Psoas muscle (tissue), 8 donors: ENCODE measurements around the gene XKR3. TPM values are rescaled to one million over a fixed set of nuclear protein-coding genes. Genes with fewer than 3 reads are reported as not detected.

Experiments
- ATAC-seq, 4 donors: fragments of 200-7000 bp; cut with Tn5 transposase; one replicate each; pipeline ENCODE4 v1.9.1; 2020; ENCODE audit warnings: moderate library complexity in 3 of 4, mild to moderate bottlenecking in 2 of 4
- DNase-seq, 2 donors: peaks; one replicate each; pipeline ENCODE4 v3.0.0-alpha.2; 2020
- H3K27ac ChIP-seq: fragments of 200-600 bp; one replicate; pipeline ENCODE4 v1.8.0; 2022
- H3K27me3 ChIP-seq, 3 donors: fragments of 200-600 bp in 1 of 3; one replicate each; pipeline versions ENCODE4 v1.6.1 to v1.8.0; 2013 to 2022; ENCODE audit warnings: low read length in 2 of 3, mild to moderate bottlenecking in 2 of 3, moderate library complexity in 1 of 3; ENCODE audit not compliant: insufficient read depth in 3 of 3
- H3K36me3 ChIP-seq, 2 donors: fragments of 200-600 bp in 1 of 2; one replicate each; pipeline versions ENCODE4 v1.6.1 to v1.8.0; 2013 to 2022; ENCODE audit warnings: low read depth in 1 of 2, mild to moderate bottlenecking in 1 of 2, moderate library complexity in 1 of 2; ENCODE audit not compliant: insufficient read depth in 1 of 2
- H3K4me1 ChIP-seq: fragments of 200-600 bp; one replicate; pipeline ENCODE4 v1.8.0; 2022
- H3K4me3 ChIP-seq: fragments of 200-600 bp; one replicate; pipeline ENCODE4 v1.8.0; 2022; ENCODE audit warnings: mild to moderate bottlenecking
- H3K9me3 ChIP-seq: fragments of 200-600 bp; one replicate; pipeline ENCODE4 v1.8.0; 2022
- WGBS, 3 donors: extraction: QIAGEN DNeasy Blood & Tissue Kit; methylation state at CpG; one replicate each; pipeline versions ENCODE4 v1.1.6 to v1.1.7; 2013; 5-methylcytosine and 5-hydroxymethylcytosine counted together
- intact Hi-C, 2 donors: fragments of 100-400 bp; cut with DNase I; formaldehyde crosslinking; loops; one replicate each; pipeline versions ENCODE4 v1.11.0 to v1.14.2; 2022
- polyA plus RNA-seq, 3 donors: library from polyadenylated mRNA; stranded (reverse); fragments of 200-250 nt; gene quantifications; one replicate each; pipeline ENCODE4 v1.2.3, GENCODE V29; 2013
- total RNA-seq, 4 donors: library from RNA; stranded (reverse); fragmentation: NEBNext Ultra II Directional in 2 of 4; extraction: Animal tissue kit (Norgen Biotek cat#: 25700) in 2 of 4; gene quantifications; one replicate each; pipeline versions ENCODE4 v1.2.1 to v1.2.4, GENCODE V29; 2021 to 2023
- TF ChIP-seq, protein P1 (sequence below): fragments of 200-600 bp; IDR thresholded peaks from one replicate; pipeline ENCODE4 v1.8.0; 2022; ENCODE audit warnings: antibody characterized with exemption
- donor health status: healthy with polysubstance abuse.
- donor health status: DM: no; HTN: no; CAD: no; lungs with moderate emphysema.
- donor health status: Bipolar disorder and iron deficiency.
- donor health status: healthy.
- donor health status: DM: yes; HTN: yes; CAD: no.
- donor health status: DM: no; HTN: no; CAD: no.
- donor health status: DM: no; HTN: no; CAD: no.
- donor health status: DM: yes; HTN: yes; CAD: no.

XKR3 gene
- total and polyA plus RNA-seq, 7 donors = not detected

GRCh38 chr22:16847271-16847670 lies 22.1 kb upstream of the XKR3 start:
- TF ChIP-seq, protein P1, sequence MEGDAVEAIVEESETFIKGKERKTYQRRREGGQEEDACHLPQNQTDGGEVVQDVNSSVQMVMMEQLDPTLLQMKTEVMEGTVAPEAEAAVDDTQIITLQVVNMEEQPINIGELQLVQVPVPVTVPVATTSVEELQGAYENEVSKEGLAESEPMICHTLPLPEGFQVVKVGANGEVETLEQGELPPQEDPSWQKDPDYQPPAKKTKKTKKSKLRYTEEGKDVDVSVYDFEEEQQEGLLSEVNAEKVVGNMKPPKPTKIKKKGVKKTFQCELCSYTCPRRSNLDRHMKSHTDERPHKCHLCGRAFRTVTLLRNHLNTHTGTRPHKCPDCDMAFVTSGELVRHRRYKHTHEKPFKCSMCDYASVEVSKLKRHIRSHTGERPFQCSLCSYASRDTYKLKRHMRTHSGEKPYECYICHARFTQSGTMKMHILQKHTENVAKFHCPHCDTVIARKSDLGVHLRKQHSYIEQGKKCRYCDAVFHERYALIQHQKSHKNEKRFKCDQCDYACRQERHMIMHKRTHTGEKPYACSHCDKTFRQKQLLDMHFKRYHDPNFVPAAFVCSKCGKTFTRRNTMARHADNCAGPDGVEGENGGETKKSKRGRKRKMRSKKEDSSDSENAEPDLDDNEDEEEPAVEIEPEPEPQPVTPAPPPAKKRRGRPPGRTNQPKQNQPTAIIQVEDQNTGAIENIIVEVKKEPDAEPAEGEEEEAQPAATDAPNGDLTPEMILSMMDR = no peak
- Histone ChIP-seq H3K27ac (no peak overlapping the region), H3K27me3 (no peaks in the 10 kb centered on the region), H3K4me1 (no peaks in the 10 kb centered on the region), H3K36me3 (no peaks in the 10 kb centered on the region), H3K9me3 (no peaks in the 10 kb centered on the region), H3K4me3 (no peak overlapping the region)
- WGBS, 3 donors = 86 to 93% (median 89%) methylated on average over 1 of the region's 1 CpG
- no peak for ATAC-seq
- DNase-seq = no peak
- intact Hi-C loops = no loop called here

DNA sequence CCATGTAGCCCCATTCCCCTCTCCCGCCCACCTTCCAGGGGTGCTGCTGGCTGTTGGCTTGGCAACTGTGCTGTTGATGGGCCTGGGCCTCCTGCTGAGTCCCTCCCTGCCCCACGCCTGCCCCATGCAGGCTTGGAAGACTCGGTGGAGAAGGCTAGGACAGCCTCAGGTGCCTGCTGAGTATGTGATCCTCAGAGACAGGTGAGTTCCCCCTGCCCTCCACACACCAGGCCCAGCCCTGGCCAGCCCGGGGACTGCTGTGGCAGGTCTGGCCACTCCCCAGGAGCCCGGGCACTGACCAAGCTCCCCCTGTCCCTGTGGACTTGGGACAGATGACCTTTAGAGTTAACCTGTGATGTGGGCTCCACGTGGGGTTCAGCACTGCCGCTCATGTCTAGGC lies 20.7 kb upstream of the XKR3 start:
- DNase-seq = no peak
- Histone ChIP-seq H3K36me3 (no peaks in the 10 kb centered on the region), H3K4me3 (no peak overlapping the region), H3K27me3 (no peaks in the 10 kb centered on the region), H3K9me3 (no peaks in the 10 kb centered on the region), H3K27ac (no peak overlapping the region), H3K4me1 (no peaks in the 10 kb centered on the region)
- WGBS, 3 donors = 71 to 86% (median 86%) methylated on average over 7 of the region's 7 CpGs
- intact Hi-C loops = no loop called here
- ATAC-seq = no peak
- TF ChIP-seq, protein P1 = no peak

- Histone ChIP-seq H3K27ac (no peak overlapping the region), H3K27me3 (no peaks in the 10 kb centered on the region), H3K4me3 (no peak overlapping the region), H3K36me3 (no peaks in the 10 kb centered on the region), H3K4me1 (no peaks in the 10 kb centered on the region), H3K9me3 (no peaks in the 10 kb centered on the region)
- TF ChIP-seq, protein P1 = no peak
- no peak for DNase-seq
- WGBS, 3 donors = 75 to 91% (median 78%) methylated on average over 7 of the region's 7 CpGs
- no peak for ATAC-seq
- intact Hi-C loops = no loop called here
Measured at GRCh38 chr22:16845465-16845864, 20.3 kb upstream of the XKR3 start.

DNA sequence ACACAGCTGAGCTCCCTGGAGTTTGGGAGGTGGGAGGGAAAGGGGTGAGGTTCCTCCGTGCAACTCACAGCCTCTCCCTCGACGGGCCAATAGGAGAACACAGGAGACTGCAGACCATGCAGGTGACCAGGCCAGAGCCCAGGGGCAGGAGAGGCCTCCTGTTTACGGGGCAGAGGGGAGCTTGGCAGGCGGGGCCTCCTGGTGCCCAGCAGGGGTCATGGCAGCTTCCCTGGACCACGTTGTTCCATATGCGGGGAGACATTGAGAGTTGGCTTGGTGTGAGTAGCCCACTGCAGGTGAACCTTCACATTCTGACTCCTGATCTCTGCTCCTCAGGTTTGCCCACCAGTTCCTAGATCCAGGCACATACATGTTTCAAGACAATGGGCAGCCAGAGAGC lies 19.3 kb upstream of the XKR3 start:
- intact Hi-C loops = no loop called here
- H3K4me1 ChIP-seq = no peaks in the 10 kb centered on the region
- no peak overlapping the region for H3K4me3 ChIP-seq
- TF ChIP-seq, protein P1 = no peak
- H3K36me3 ChIP-seq = no peaks in the 10 kb centered on the region
- 81 to 87% (median 83%) methylated on average over 7 of the region's 7 CpGs for WGBS, 3 donors
- H3K27ac ChIP-seq = no peak overlapping the region
- no peaks in the 10 kb centered on the region for H3K9me3 ChIP-seq
- H3K27me3 ChIP-seq = no peaks in the 10 kb centered on the region
- no peak for DNase-seq
- no peak for ATAC-seq

DNA sequence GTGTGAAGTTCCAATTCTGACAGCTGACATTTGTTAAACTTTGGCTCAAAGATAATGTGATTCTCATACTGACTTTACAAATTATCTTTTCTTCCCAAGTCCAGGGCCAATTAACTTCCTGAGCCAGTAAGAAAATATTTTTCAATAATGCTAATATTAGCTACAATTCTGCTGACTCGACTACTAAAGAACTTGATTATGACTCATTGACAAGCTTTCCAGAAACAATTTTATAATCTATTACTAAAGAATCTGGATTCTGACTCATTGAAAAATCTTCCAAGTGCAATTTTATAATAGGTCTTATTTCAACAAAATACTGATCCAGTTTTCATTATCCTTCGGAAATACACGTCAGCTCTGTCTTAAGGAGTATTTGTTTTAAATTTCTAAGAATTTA lies 12.9 kb upstream of the XKR3 start:
- no peak overlapping the region for H3K27ac ChIP-seq
- WGBS, 3 donors = 36 to 55% (median 38%) methylated on average over 3 of the region's 3 CpGs
- no peak for ATAC-seq
- intact Hi-C loops = no loop called here
- H3K4me1 ChIP-seq = no peaks in the 10 kb centered on the region
- no peaks in the 10 kb centered on the region for H3K9me3 ChIP-seq
- TF ChIP-seq, protein P1 = no peak
- no peaks in the 10 kb centered on the region for H3K36me3 ChIP-seq
- DNase-seq = no peak
- H3K4me3 ChIP-seq = no peak overlapping the region
- H3K27me3 ChIP-seq = peaks cover 0 to 4% (median 0%) of the 10 kb centered on the region in 3 donors
